Stimulated activated CD8-positive, alpha-beta memory T cell treated with anti-CD3 and anti-CD28 coated beads, Interleukin-15, amount 100 ng/mL, for 4 hours (primary cell): Measurements from ENCODE around the gene ACLY.
"Not testable (repeated sequence)": the region's sequence is repeated elsewhere in the genome, so short reads cannot be mapped to it uniquely, and the experiment has no call there.

Source experiments
- DNase-seq, 2 donors: peaks; one replicate each; pipeline ENCODE4 v3.0.0-alpha.2; 2020; ENCODE audit warnings: low read depth in 2 of 2

ACLY gene

DNA sequence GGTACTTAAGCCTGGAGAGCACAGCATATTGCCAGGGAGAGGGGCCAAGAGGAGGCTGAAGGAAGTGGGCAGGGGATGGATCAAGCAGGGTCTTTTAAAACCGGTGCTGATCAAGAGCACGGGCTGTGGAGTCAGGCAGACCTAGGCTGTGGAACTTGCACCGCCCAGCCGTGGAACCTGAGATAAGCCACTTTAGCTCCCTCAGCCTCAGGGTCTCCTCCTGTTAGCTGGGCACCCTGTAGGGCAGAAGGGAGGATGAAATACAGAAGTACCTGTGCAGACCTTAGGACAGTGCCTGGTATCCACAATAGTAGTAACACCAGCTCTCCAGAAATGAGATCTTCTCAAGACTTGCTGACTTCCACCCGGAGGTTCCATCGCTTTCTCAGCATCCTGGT lies 20.9 kb upstream of the ACLY start:
- DNase-seq: no peak

GRCh38 chr17:41939044-41939692 lies 20.4 kb upstream of the ACLY start:
- no peak for DNase-seq

- DNase-seq: no peak
Observed at GRCh38 chr17:41937970-41938954, 19.5 kb upstream of the ACLY start.

DNA sequence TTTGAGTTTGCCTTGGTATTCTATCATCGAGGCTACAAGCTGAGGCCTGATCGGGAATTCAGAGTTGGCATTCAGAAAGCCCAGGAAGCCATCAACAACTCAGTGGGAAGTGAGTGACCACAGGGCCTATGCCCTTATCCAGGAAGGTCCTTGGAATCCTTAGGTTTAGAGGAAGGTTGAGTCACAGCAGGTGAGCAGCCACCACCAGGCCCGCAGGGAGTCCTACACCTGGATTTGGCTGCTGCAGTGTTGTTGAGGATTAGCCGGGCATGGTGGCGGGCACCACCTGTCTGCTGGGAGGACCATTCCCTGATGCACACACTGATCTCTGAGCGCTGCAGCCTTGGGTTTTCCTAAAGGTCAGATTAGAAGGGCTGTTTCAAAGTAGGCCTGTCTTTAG lies 16.9 kb upstream of the ACLY start:
- DNase-seq: no peak

DNA sequence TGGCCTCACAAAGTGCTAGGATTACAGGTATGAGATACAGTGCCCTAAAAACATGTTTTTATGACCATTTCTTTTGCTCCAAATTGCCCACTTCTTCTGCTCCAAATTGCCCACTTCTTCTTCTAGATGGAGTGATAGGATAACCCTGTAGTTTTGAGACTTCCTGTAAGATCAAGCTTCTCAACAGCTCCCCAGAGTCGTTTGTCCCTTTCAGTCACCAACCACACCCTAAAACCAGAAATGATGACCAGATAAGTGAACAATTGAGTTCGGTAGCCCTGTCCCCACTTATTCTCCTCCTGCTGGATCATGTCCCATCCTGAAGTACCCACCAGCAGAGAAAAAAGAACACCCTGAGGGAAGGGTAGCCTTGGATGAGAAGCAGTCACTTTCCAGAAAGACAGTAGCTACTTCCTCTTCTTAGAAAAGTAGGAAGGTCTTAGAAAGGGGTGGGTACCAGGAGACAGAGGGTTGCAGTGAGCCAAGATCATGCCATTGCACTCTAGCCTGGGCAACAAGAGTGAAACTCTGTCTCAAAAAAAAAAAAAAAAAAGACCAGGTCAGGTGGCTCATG lies 14.2 kb upstream of the ACLY start:
- DNase-seq: no peak

DNA sequence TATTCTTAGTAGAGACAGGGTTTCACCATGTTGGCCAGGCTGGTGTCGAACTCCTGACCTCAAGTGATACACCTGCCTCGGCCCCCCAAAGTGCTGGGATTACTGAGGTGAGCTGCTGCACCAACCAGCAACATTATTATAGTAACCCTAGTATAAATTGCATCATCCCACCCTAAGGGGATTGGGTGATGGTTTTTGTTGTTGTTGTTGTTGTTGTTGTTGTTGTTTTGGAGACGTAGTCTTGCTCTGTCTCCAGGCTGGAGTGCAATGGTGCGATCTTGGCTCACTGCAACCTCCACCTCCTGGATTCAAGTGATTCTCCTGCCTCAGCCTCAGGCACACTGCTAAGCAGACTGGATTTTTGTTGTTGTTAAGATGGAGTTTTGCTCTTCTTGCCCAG lies 13.0 kb upstream of the ACLY start:
- DNase-seq: not testable (repeated sequence)

DNA sequence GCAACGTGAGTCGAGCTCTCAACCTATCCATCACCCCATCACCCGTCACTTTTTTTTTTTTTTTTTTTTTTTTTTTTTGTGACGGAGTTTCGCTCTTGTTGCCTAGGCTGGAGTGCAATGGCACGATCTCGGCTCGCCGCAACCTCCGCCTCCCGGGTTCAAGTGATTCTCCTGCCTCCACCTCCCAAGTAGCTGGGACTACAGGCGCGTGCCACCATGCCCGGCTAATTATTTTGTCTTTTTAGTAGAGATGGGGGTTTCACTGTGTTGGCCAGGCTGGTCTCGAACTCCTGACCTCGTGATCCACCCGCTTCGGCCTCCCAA lies 12.0 kb upstream of the ACLY start:
- not testable (repeated sequence) for DNase-seq

GRCh38 chr17:41930009-41930832 lies 11.5 kb upstream of the ACLY start, which contains the start of gene ODAD4:
ODAD4 (plus strand) TSS chr17:41930617; CDS start chr17:41930724, 107 bp downstream.
- peak; percentile 89 to 91 for DNase-seq

DNA sequence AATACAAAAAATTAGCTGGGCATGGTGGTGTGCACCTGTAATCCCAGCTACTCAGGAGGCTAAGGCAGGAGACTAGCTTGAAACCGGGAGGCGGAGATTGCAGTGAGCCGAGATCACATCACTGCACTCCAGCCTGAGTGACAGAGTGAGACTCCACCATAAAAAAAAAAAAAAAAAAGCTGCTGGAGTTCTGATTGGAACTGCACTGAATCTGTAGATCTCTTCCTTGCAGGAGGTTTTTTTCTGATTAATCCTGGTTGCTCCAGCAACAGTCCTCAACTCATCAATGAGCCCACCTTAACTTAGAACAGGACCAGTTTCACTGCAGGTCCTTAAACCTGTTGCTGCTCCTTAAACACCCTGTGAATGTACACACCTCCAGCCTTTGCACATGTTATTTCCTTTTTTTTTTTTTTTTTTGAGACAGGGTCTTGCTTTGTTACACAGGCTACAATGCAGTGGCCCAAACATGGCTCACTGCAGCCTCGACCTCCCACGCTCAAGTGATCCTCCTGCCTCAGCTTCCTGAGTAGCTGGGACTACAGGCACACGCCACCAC lies 10.0 kb upstream of the ACLY start:
- no peak for DNase-seq

GRCh38 chr17:41925991-41926590 lies 7.3 kb upstream of the ACLY start:
- no peak for DNase-seq

- no peak for DNase-seq
Observed at GRCh38 chr17:41920580-41920955, 1.8 kb upstream of the ACLY start.

GRCh38 chr17:41919840-41920579 lies 1.3 kb upstream of the ACLY start:
- no peak for DNase-seq

GRCh38 chr17:41919165-41919817 lies 540 bp upstream of the ACLY start:
- DNase-seq: no peak

GRCh38 chr17:41917679-41918313 lies 955 bp downstream of the ACLY start:
- DNase-seq: peak in 1 of 2 donors; percentile 8

DNA sequence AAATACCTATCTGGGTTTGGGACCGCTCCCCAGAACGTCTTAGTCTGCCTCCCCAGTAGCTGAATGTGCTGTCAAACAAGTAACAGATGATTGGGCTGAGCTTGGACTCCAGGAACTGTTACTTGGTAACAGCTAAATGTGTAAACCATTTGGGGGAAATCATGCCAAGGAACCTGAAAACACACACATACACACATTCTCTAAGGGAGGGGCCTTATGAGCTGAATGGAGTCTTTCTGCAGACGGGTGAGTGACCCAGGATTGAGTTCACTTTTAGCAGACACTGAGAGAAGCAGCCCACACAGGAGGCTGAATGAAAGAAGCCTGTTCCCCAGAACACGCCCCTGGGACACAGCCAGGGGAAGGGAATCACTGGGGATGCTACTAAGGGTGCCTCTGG lies 1.6 kb downstream of the ACLY start:
- DNase-seq: no peak

DNA sequence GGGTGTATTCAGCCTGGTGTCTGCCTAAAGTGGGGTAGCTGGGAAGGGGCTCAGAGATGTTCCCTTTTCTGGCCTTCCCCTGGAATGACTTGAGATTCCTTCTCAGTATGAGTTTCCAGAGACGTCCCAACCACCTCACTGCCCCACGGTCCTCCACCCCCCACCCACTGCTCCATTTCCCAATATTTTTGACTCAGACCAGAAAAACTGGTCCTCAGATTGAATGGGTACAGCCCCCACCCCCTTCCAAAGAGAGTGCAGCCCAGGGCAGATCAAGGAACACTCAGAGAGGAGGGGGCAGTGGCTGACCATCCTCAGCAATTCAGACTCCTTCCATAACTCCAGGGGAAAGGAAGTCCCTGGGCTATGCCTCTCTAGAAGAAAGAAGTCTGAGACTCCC lies 3.2 kb downstream of the ACLY start:
- no peak for DNase-seq

DNA sequence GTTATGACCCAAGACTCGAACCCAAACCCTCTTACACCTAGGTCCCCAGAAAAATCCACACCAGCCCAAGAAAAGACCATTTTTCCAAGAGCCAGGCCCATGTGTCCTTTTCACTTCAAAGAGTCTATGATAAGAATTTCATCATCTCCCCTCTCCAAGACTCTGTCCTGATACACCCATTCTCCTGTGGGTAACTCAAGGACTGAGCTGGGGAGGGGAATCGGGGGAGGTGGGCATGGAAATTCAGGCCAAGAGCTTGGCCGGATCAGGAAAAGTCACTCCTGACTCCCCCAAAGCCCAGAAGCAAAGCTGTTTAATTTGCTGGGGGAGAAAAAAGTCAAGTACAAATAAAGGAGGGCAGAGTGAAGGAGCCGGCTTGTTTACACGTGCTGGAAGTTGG lies 3.7 kb downstream of the ACLY start:
- DNase-seq: no peak

GRCh38 chr17:41914358-41914766 lies 4.4 kb downstream of the ACLY start:
- no peak for DNase-seq

- no peak for DNase-seq
Observed at GRCh38 chr17:41913798-41914197, 5.0 kb downstream of the ACLY start.
